Measurements from ENCODE around the gene STX5. TPM values are rescaled to one million over a fixed set of nuclear protein-coding genes. Genes with fewer than 3 reads are reported as not detected.

STX5 gene
- total RNA-seq, 1 donor from 2014 or later: 30.2 TPM

GRCh38 chr11:62786318-62787004, 45.4 kb downstream of the STX5 start:
- peak overlapping the region; percentile 10 for H2AFZ ChIP-seq (replicated peaks)
- Mint-ChIP-seq H3K27me3 (ENCODE audit: insufficient read depth, low read depth) (peaks cover 4% of the 10 kb centered on the region), H3K4me1 (peaks cover 22% of the 10 kb centered on the region), H3K4me3 (peak overlapping the region; percentile 85), H3K9me3 (no peaks in the 10 kb centered on the region), H3K36me3 (peaks cover 28% of the 10 kb centered on the region), H3K27ac (no peak overlapping the region)
- DNase-seq (ENCODE audit: low spot score): peak; percentile 96
- TF ChIP-seq CTCF (IDR thresholded peaks at IDR 0.05): peak; percentile 91
- TF ChIP-seq EZH2phosphoT487 (IDR thresholded peaks at IDR 0.05): no peak
- peak; percentile 39 for TF ChIP-seq EZH2 (IDR thresholded peaks at IDR 0.05)
- H3K36me3 ChIP-seq: no peaks in the 10 kb centered on the region
- no peaks in the 10 kb centered on the region for H3K27me3 ChIP-seq
- peak overlapping the region; percentile 79 for H3K4me3 ChIP-seq
- H3K9me3 ChIP-seq (ENCODE audit: low read depth): no peaks in the 10 kb centered on the region
- peak overlapping the region; percentile 85 for H3K4me2 ChIP-seq
- peaks cover 58% of the 10 kb centered on the region for H3F3A ChIP-seq (ENCODE audit: low read depth)
- peaks cover 47% of the 10 kb centered on the region for H3K79me2 ChIP-seq (ENCODE audit: low read depth)
- H3K27ac ChIP-seq: peak overlapping the region; percentile 84
- peaks cover 16% of the 10 kb centered on the region for H4K20me1 ChIP-seq (ENCODE audit: low read depth)
- H3K4me1 ChIP-seq: peaks cover 6% of the 10 kb centered on the region
- H3K9ac ChIP-seq: no peak overlapping the region

- Histone ChIP-seq H3K79me2 (ENCODE audit: low read depth) (peaks cover 10% of the 10 kb centered on the region), H3K4me3 (no peak overlapping the region), H3K9ac (no peak overlapping the region), H3K27me3 (no peaks in the 10 kb centered on the region), H3K9me3 (ENCODE audit: low read depth) (no peaks in the 10 kb centered on the region), H3K4me1 (no peaks in the 10 kb centered on the region), H3K36me3 (no peaks in the 10 kb centered on the region), H3F3A (ENCODE audit: low read depth) (peaks cover 25% of the 10 kb centered on the region), H4K20me1 (ENCODE audit: low read depth) (peaks cover 9% of the 10 kb centered on the region), H2AFZ (replicated peaks) (no peak overlapping the region), H3K27ac (no peak overlapping the region), H3K4me2 (no peak overlapping the region)
- Mint-ChIP-seq H3K9me3 (no peaks in the 10 kb centered on the region), H3K4me1 (peaks cover 7% of the 10 kb centered on the region), H3K27ac (no peak overlapping the region), H3K36me3 (peaks cover 22% of the 10 kb centered on the region), H3K27me3 (ENCODE audit: insufficient read depth, low read depth) (peaks cover 4% of the 10 kb centered on the region), H3K4me3 (no peak overlapping the region)
- no peak for TF ChIP-seq CTCF (IDR thresholded peaks at IDR 0.05)
- TF ChIP-seq EZH2phosphoT487 (IDR thresholded peaks at IDR 0.05): no peak
- TF ChIP-seq EZH2 (IDR thresholded peaks at IDR 0.05): no peak
- no peak for DNase-seq (ENCODE audit: low spot score)
Observed at GRCh38 chr11:62782753-62783152, 49.1 kb downstream of the STX5 start.

GRCh38 chr11:62778441-62778840, 53.4 kb downstream of the STX5 start:
- H3K27me3 Mint-ChIP-seq (ENCODE audit: insufficient read depth, low read depth): peaks cover 4% of the 10 kb centered on the region
- H3K4me2 ChIP-seq: no peak overlapping the region
- H3K4me3 ChIP-seq: no peak overlapping the region
- H2AFZ ChIP-seq (replicated peaks): no peak overlapping the region
- DNase-seq (ENCODE audit: low spot score): no peak
- no peak overlapping the region for H3K27ac ChIP-seq
- no peaks in the 10 kb centered on the region for H3K36me3 ChIP-seq
- H3K4me1 Mint-ChIP-seq: peaks cover 3% of the 10 kb centered on the region
- no peaks in the 10 kb centered on the region for H3K27me3 ChIP-seq
- no peaks in the 10 kb centered on the region for H3K9me3 ChIP-seq (ENCODE audit: low read depth)
- H3K9ac ChIP-seq: no peak overlapping the region
- H3K27ac Mint-ChIP-seq: no peak overlapping the region
- H4K20me1 ChIP-seq (ENCODE audit: low read depth): no peaks in the 10 kb centered on the region
- no peaks in the 10 kb centered on the region for H3K9me3 Mint-ChIP-seq
- H3K79me2 ChIP-seq (ENCODE audit: low read depth): peaks cover 12% of the 10 kb centered on the region
- TF ChIP-seq CTCF (IDR thresholded peaks at IDR 0.05) (no peak), EZH2phosphoT487 (IDR thresholded peaks at IDR 0.05) (no peak), EZH2 (IDR thresholded peaks at IDR 0.05) (no peak)
- peaks cover 31% of the 10 kb centered on the region for H3K36me3 Mint-ChIP-seq
- H3F3A ChIP-seq (ENCODE audit: low read depth): no peaks in the 10 kb centered on the region
- no peaks in the 10 kb centered on the region for H3K4me1 ChIP-seq
- H3K4me3 Mint-ChIP-seq: no peak overlapping the region
